OCI-LY3 (cell line): ENCODE measurements around the gene CTNNA3.

ENCODE experiments used
- EZH2phosphoT487 ChIP-seq: fragments of 200-600 bp; shearing (Covaris generic); IDR thresholded peaks from 2 replicates; pipeline ENCODE4 v1.6.1; 2018; ENCODE audit warnings: antibody characterized with exemption, mixed run types, low read depth
- TF ChIP-seq, protein P1 (sequence below): fragments of 200-600, 300-600 bp; sonication (generic); IDR thresholded peaks from 2 replicates; pipeline ENCODE4 v1.5.1; 2014; ENCODE audit warnings: antibody characterized with exemption, low read length, low read depth

DNA sequence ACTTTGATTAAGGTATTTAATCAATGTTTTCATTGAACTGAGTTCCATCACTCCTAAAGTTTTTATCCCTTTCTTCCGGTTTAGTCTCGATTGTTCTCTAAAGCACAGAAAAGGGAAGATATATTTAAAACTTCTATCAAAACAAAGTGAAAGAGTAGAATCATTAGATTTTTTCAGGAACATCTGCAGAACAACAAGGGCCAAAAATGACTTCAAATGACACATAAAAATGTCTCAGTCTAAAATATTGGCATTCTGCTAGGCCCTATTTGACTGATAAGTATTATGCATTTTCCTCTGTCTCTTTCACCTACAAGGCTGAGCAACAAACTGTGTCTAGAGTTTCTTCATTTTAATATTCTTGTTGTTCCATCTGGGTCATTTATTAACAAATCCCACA is 1669.7 kb downstream of the CTNNA3 start:
- TF ChIP-seq, protein P1, sequence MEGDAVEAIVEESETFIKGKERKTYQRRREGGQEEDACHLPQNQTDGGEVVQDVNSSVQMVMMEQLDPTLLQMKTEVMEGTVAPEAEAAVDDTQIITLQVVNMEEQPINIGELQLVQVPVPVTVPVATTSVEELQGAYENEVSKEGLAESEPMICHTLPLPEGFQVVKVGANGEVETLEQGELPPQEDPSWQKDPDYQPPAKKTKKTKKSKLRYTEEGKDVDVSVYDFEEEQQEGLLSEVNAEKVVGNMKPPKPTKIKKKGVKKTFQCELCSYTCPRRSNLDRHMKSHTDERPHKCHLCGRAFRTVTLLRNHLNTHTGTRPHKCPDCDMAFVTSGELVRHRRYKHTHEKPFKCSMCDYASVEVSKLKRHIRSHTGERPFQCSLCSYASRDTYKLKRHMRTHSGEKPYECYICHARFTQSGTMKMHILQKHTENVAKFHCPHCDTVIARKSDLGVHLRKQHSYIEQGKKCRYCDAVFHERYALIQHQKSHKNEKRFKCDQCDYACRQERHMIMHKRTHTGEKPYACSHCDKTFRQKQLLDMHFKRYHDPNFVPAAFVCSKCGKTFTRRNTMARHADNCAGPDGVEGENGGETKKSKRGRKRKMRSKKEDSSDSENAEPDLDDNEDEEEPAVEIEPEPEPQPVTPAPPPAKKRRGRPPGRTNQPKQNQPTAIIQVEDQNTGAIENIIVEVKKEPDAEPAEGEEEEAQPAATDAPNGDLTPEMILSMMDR, result no peak
- TF ChIP-seq EZH2phosphoT487, result no peak
